ENCODE data around the gene DNAJB13.

DNA sequence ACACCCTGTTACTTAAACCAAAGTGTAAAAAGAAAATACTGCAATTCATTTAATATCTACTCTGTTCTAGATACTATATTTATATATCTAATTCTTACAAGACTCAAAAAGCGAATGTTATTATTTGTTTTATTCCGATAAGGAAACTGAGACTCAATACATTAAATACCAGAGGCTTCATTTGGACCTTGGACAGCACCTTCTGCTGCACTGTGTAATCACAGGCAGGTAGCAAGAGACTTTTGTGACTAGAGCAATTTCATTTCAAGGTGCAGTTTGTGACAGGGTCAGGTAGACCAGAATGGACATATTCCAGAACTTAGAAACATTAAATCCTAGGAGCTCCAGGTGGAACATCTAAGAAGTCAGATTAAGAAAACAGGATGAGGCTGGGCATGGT lies 21.4 kb upstream of the DNAJB13 start:
- TF ChIP-seq CTCF (IDR thresholded peaks at IDR 0.05), result no peak
- no peak for TF ChIP-seq POLR2A (IDR thresholded peaks at IDR 0.05)
- no peak for TF ChIP-seq EP300 (IDR thresholded peaks at IDR 0.05)
